Measurements from ENCODE around the gene CD69.

Gene CD69

DNA sequence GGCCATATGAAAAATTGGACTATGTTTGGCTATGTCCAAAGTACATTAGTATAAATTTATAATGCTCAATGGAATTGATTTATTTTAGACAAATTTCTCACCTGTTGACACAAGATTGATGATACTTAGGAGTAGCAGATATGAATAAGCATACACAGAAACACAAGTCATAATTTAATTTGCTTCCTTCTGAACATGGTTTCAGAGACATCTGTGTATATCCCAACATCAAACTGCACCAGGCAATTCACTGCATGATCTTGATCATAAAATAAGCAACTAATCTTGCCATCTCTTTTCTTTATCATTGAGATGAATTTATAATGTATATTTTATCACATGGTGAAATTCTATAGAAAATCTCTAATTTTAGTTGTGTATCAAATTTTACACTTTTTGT, 31.6 kb downstream of the CD69 start:
- DNase-seq (ENCODE audit: insufficient read length, low spot score) (no peak), FAIRE-seq (no peak)
- TF ChIP-seq CTCF (IDR thresholded peaks at IDR 0.05; ENCODE audit: insufficient read depth, missing control alignments): no peak

DNA sequence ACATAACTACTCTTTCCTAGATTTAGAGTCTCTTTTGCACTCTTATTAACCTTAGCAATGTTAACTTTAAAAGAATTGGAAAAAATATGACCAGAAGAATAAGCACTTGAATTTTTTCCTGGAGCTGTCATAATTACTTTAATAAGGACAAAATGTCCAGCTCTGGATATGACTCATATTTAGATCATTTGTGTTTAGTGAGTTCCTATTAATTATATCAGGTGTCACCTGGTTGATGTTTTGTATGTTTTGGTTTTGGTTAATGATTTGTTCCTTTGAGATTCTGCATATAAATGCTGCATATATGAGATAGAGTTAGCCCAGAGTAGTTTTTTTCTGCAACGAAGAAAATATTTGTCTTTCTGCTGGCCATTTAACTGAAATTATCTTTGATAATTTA, 32.9 kb downstream of the CD69 start:
- no peak for DNase-seq (ENCODE audit: insufficient read length, low spot score)
- TF ChIP-seq CTCF (IDR thresholded peaks at IDR 0.05; ENCODE audit: insufficient read depth, missing control alignments): no peak
- no peak for FAIRE-seq

- no peak for FAIRE-seq
- no peak for DNase-seq (ENCODE audit: insufficient read length, low spot score)
- TF ChIP-seq CTCF (IDR thresholded peaks at IDR 0.05; ENCODE audit: insufficient read depth, missing control alignments): no peak
Observed at GRCh38 chr12:9725213-9725870, 35.4 kb downstream of the CD69 start.

GRCh38 chr12:9724023-9724422, 36.7 kb downstream of the CD69 start:
- DNase-seq (ENCODE audit: insufficient read length, low spot score) (no peak), FAIRE-seq (no peak)
- no peak for TF ChIP-seq CTCF (IDR thresholded peaks at IDR 0.05; ENCODE audit: insufficient read depth, missing control alignments)

DNA sequence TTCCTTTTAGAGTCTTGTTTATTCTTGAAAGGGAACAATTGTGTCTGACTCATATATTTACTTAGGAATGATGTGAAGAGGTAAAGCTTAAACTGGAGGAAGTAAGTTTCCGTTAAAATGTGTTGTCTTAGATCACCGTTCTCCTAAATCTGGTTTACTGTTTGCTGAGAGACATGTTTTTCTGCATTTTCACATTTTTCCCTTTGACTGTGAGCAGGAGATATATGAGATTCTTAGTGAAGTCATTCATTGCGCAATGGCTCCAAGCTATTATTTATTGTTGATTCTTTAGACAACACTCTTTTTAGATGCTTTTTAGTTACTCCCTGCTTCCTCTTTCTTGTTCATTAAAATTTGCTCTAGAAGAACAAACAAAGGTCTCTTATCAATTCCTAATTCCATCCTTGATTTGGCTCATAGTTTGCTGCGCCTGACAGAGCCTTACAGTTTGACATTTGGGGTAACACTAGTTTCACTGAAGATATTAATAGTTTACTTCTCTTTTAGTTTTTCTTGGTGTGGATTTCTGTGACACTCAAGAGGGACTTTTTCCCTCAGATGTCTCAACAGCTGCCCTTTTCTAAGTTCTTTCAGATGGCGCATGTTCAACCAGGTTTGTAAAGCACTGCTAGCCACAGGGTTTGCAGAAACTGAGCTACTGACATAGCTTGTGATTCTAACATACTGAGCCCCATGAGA, 39.2 kb downstream of the CD69 start:
- FAIRE-seq (no peak), DNase-seq (ENCODE audit: insufficient read length, low spot score) (no peak)
- no peak for TF ChIP-seq CTCF (IDR thresholded peaks at IDR 0.05; ENCODE audit: insufficient read depth, missing control alignments)

GRCh38 chr12:9719790-9720189, 40.9 kb downstream of the CD69 start:
- FAIRE-seq (no peak), DNase-seq (ENCODE audit: insufficient read length, low spot score) (no peak)
- no peak for TF ChIP-seq CTCF (IDR thresholded peaks at IDR 0.05; ENCODE audit: insufficient read depth, missing control alignments)

GRCh38 chr12:9718968-9719367, 41.7 kb downstream of the CD69 start:
- no peak for DNase-seq (ENCODE audit: insufficient read length, low spot score)
- no peak for FAIRE-seq

More at GRCh38 chr12:9718968-9719367, 41.7 kb downstream of the CD69 start:
- no peak for TF ChIP-seq CTCF (IDR thresholded peaks at IDR 0.05; ENCODE audit: insufficient read depth, missing control alignments)
